Central memory CD8-positive, alpha-beta T cell (primary cell): ENCODE measurements around the gene VWA3B.

Experiments
- ATAC-seq: fragments of 150-1000 bp; cut with Tn5 transposase; replicated peaks from 2 replicates; pipeline ENCODE4 v1.10.0; 2022; ENCODE audit warnings: mild to moderate bottlenecking, moderate FRiP score, moderate number of reproducible peaks; ENCODE audit not compliant: poor library complexity, severe bottlenecking; ENCODE audit errors: extremely low read depth
- DNase-seq, 2 donors: peaks; one replicate each; pipeline ENCODE4 v3.0.0; 2021; ENCODE audit warnings: low spot score in 2 of 2
- H3K27ac Mint-ChIP-seq: one replicate; pipeline ENCODE4 v1.8.0; 2022; ENCODE audit warnings: low read depth, mild to moderate bottlenecking, moderate library complexity, mixed read lengths
- H3K27me3 Mint-ChIP-seq: one replicate; pipeline ENCODE4 v1.8.0; 2022; ENCODE audit warnings: mixed read lengths
- H3K36me3 Mint-ChIP-seq: one replicate; pipeline ENCODE4 v1.8.0; 2022; ENCODE audit warnings: mild to moderate bottlenecking, moderate library complexity, mixed read lengths; ENCODE audit not compliant: insufficient read depth
- H3K4me1 Mint-ChIP-seq: one replicate; pipeline ENCODE4 v1.8.0; 2022; ENCODE audit warnings: mixed read lengths
- H3K4me3 Mint-ChIP-seq: one replicate; pipeline ENCODE4 v1.8.0; 2022; ENCODE audit warnings: mild to moderate bottlenecking, moderate library complexity, mixed read lengths
- H3K9me3 Mint-ChIP-seq: one replicate; pipeline ENCODE4 v1.8.0; 2022; ENCODE audit warnings: mixed read lengths

VWA3B gene

DNA sequence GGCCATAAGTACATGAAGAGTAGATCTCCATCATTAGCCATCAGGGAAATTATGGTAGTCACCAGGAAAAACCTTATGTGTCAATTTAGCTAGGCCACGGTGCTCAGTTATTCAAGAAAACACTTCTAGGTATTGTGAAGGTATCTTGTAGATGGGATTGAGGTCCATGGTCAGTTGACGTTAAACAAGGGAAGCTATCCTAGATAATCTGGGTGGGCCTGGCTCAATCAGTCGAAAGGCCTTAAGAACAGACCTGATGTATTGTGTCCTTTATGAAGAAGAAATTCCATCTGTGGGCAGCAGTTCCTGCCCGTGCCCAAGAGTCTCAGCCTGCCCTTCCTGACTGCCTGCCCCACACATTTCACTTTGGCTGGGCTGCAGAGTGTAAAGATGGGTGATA, 242.6 kb downstream of the VWA3B start:
- Mint-ChIP-seq H3K27ac (no peak overlapping the region), H3K27me3 (peaks cover 27% of the 10 kb centered on the region), H3K9me3 (no peaks in the 10 kb centered on the region), H3K36me3 (no peaks in the 10 kb centered on the region), H3K4me1 (no peaks in the 10 kb centered on the region), H3K4me3 (no peak overlapping the region)
- DNase-seq, result no peak
- ATAC-seq, result no peak

DNA sequence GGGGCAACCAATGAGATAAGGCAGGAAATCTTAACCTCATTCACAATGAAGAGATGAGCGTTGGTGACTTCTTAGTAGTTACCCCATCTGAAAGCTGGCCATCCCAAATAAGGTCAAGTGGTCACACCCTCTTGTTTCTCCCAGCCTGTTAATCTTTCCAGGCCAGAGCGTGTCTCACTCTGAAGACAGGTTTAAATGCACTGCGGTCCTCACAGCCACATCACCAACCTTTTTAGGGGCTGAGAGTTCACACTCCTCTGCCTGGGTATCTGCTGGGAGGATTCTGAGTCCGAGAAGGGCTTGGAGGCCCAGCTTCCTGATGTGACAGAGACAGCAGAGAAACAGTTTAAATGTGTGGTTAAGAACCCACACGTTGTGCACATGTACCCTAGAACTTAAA, 246.0 kb downstream of the VWA3B start:
- H3K4me1 Mint-ChIP-seq, result no peaks in the 10 kb centered on the region
- no peaks in the 10 kb centered on the region for H3K9me3 Mint-ChIP-seq
- ATAC-seq (no peak), DNase-seq (no peak)
- H3K36me3 Mint-ChIP-seq, result no peaks in the 10 kb centered on the region
- peaks cover 41% of the 10 kb centered on the region for H3K27me3 Mint-ChIP-seq
- no peak overlapping the region for H3K27ac Mint-ChIP-seq
- no peak overlapping the region for H3K4me3 Mint-ChIP-seq

DNA sequence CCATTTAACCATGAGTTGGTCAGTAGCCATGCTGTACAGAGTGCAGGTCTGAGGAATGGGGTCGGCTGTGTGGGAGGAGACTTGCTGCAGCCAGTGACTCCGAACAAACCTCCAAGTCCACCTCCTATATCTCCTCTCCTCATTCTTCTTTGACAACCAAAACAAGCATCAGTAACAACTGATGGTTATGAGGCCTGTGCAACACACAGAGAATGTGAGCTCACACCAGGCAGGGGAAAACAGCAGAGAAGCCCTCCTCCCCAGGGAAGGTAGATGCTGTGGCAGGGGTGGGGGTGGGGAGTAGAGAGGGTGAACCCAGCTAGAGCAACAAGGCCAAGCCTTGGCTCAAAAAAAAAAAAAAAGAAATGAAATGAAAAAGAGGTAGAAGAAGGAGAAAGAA, 247.0 kb downstream of the VWA3B start:
- no peak for ATAC-seq
- Mint-ChIP-seq H3K4me3 (no peak overlapping the region), H3K27me3 (peaks cover 42% of the 10 kb centered on the region), H3K36me3 (no peaks in the 10 kb centered on the region), H3K9me3 (no peaks in the 10 kb centered on the region), H3K4me1 (no peaks in the 10 kb centered on the region), H3K27ac (no peak overlapping the region)
- DNase-seq, result no peak

DNA sequence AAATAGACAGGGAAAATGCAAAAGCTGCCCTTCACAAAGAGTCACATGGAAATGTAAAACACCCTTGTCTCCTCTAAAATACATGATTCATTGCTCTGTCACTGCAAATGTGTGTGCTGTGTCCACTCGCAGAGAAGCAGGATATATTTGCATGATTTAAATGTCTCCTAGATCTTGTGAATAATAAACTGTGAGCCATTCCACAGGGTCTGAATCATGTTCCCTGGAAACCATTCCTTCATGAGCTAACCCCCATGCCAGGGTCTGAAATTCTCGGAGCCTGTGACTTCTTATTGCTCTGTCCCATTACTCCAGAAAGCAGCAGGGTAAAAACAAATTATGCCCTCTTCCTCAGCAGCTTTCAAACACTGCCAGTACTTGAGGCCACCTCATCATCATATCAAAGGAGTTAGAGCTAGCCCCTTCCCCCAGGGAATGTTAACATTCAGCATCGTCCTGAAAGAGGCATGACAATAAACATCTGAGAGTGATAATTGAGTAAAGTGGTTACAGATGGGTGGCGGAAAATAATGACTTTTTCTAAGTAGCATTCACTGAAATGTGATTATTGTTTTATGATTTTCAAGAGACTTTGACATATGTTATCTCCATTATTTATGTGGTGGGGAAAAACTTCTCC, 247.6 kb downstream of the VWA3B start:
- Mint-ChIP-seq H3K27ac (no peak overlapping the region), H3K4me3 (no peak overlapping the region)

DNA sequence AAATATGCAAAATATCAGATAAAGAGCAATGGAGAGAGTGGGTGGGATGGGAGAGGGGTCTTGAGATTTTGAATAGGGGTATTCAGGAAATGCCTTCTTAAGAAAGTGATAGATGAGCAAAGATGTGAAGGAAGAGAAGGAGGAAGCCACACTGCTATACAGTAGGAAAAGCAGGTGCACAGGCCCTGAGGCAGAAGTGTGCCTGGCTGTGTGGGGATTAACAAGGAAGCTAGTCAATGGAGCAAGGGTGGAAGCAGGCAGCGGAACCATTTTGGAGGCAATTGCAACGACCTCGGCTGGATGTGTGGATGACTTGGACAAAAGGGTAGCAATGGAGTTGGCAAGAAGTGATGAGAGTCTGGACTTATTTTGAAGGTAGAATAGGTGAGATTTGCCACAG, 248.3 kb downstream of the VWA3B start:
- H3K36me3 Mint-ChIP-seq, result no peaks in the 10 kb centered on the region
- no peaks in the 10 kb centered on the region for H3K4me1 Mint-ChIP-seq
- H3K4me3 Mint-ChIP-seq, result no peak overlapping the region
- H3K27me3 Mint-ChIP-seq, result peaks cover 48% of the 10 kb centered on the region
- no peak overlapping the region for H3K27ac Mint-ChIP-seq
- DNase-seq, result no peak
- ATAC-seq, result no peak
- H3K9me3 Mint-ChIP-seq, result no peaks in the 10 kb centered on the region

More for the DNA sequence above, 247.6 kb downstream of the VWA3B start:
- ATAC-seq (no peak), DNase-seq (no peak)
- no peaks in the 10 kb centered on the region for H3K4me1 Mint-ChIP-seq
- no peaks in the 10 kb centered on the region for H3K9me3 Mint-ChIP-seq
- H3K27me3 Mint-ChIP-seq, result peaks cover 49% of the 10 kb centered on the region
- no peaks in the 10 kb centered on the region for H3K36me3 Mint-ChIP-seq

DNA sequence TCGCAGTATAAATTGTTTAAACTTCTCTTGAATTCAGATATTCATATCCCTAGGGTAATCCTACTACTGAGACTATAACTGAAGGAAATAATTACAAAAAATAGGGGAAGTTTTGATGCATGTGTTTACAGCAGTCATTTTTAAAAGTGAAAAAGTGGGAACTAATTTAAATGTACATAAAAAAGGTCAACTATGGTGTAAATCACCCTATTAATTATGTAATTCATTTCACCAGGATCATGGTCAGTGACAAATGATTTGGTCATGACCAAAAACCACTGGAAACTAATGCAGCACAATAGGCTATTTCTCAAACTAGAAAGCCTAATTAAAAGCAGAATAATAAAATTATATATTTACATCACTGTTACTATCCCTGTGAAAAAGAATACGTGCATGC, 254.3 kb downstream of the VWA3B start:
- H3K27me3 Mint-ChIP-seq, result peaks cover 55% of the 10 kb centered on the region
- H3K9me3 Mint-ChIP-seq, result no peaks in the 10 kb centered on the region

DNA sequence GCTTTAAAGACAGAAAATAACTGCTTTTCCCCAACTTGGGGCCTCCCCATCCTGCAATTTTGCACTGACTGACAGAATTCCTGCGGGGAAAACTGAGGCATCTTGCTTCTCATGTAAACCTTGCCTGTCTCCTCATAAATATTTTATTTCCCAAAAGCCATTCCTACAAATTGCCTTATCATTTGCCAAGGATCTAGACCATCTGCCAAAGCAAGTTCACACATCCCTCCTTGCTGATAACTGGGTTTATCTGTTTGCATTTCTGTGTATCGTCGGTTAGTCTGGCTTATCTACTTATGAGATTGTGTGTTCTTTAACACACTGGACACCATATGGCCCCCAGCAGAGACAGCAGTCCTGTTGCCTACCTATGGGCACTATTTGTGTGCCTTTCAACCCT, 256.3 kb downstream of the VWA3B start:
- DNase-seq (no peak), ATAC-seq (no peak)
- Mint-ChIP-seq H3K9me3 (no peaks in the 10 kb centered on the region), H3K4me3 (no peak overlapping the region), H3K4me1 (peaks cover 14% of the 10 kb centered on the region), H3K36me3 (peaks cover 4% of the 10 kb centered on the region), H3K27me3 (peaks cover 71% of the 10 kb centered on the region), H3K27ac (no peak overlapping the region)

More for the DNA sequence above, 254.3 kb downstream of the VWA3B start:
- ATAC-seq (no peak), DNase-seq (no peak)
- H3K27ac Mint-ChIP-seq, result no peak overlapping the region
- H3K4me3 Mint-ChIP-seq, result no peak overlapping the region
- peaks cover 5% of the 10 kb centered on the region for H3K4me1 Mint-ChIP-seq
- H3K36me3 Mint-ChIP-seq, result peaks cover 1% of the 10 kb centered on the region

DNA sequence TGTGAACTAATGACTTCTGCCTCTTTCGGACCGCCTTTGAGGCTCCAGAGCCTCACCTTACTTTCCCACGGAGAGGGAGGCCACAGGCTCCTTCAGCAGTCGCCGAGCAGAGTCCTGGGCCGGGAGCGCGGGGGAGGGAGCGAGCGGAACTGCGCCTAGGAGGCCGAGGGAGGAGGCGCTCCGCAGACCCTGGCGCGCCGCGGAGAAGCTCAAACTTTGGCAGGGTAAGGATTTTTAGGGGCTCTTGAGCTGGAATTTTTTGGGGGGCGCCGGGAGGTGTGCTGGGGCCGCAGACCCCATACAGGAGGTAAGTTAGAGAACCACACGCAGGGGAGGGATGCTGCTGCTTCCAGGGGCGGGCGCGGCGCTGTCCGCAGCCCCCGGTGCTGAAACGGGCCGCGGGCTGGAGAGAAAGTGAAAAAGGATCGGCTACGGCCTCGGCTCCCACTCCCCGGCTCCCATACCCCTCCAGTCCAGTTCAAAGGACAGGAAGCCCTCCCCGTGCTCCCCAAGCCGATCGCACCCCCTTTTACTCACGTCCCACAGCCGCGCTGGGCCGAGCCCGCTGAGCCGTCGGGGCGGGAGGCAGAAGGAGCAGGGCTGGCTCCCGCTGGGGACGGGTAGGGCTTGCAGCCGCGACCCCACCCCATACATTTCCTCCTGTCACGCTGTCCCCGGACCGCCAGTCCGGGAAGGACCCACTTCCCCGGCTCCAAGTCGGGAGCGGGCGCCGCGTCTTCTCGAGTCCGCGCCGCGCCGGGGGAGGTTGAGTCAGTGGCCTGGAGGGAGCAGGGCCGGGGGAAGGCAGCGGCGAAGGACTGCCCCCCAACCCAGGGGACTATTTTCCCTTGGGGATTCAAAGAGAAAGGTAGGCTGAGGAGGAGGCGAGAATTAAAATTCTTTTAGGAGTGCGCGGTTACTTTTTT, 259.6 kb downstream of the VWA3B start, which contains the start of gene CNGA3:
CNGA3 (plus strand) TSS at position 146 of the 926 bp plus-strand sequence. CDS start 23,520 bp downstream, outside the sequence.
- no peak within 1 kb of the TSS for H3K27ac Mint-ChIP-seq
- no peaks in the 10 kb centered on the region for H3K9me3 Mint-ChIP-seq
- peaks cover 17% of the 10 kb centered on the region for H3K4me1 Mint-ChIP-seq
- DNase-seq, result no peak
- ATAC-seq, result no peak
- H3K36me3 Mint-ChIP-seq, result peaks cover 4% of the 10 kb centered on the region
- no peak within 1 kb of the TSS for H3K4me3 Mint-ChIP-seq
- H3K27me3 Mint-ChIP-seq, result peaks cover 92% of the 10 kb centered on the region

DNA sequence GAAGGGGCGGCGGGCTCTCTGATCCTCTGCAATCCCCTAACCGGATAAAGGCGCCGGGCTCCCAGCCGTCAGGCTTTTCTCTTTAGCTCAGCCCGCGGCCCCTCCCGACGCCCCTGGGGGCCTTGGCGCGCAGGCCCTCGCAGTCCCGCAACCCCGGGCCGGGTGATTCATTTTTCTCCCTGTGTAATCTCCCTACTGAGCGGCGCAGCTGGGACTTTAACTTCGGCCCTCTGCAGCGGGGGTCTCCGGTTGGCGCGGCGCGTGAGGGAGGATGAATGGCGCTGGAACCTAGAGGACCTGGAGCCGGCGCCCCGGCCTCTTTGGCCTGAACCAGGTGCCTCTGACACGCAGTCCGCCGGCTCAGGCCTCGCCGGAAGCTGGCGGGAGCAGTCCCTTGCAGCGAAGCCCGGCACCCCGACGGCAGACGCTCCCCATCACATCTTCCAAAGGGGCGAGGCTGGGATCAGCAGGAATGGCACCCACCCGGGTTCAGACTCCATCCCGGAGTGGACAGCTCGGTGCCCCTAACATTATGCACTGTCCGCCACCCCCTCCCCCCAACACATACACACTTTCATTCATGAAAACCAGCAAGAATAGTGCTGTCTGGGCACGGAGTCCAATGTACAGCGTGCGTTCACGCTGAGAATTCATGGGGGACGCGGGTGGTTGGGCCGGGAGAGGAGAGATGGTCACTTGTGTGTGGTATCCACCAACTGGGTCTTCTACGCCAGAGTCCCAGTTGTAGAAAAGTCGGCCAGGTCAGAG, 260.5 kb downstream of the VWA3B start:
- DNase-seq, result no peak
- H3K27me3 Mint-ChIP-seq, result peaks cover 94% of the 10 kb centered on the region
- no peak overlapping the region for H3K27ac Mint-ChIP-seq
- no peaks in the 10 kb centered on the region for H3K9me3 Mint-ChIP-seq
- no peak for ATAC-seq
- peaks cover 17% of the 10 kb centered on the region for H3K4me1 Mint-ChIP-seq
- H3K4me3 Mint-ChIP-seq, result no peak overlapping the region
- H3K36me3 Mint-ChIP-seq, result peaks cover 4% of the 10 kb centered on the region

DNA sequence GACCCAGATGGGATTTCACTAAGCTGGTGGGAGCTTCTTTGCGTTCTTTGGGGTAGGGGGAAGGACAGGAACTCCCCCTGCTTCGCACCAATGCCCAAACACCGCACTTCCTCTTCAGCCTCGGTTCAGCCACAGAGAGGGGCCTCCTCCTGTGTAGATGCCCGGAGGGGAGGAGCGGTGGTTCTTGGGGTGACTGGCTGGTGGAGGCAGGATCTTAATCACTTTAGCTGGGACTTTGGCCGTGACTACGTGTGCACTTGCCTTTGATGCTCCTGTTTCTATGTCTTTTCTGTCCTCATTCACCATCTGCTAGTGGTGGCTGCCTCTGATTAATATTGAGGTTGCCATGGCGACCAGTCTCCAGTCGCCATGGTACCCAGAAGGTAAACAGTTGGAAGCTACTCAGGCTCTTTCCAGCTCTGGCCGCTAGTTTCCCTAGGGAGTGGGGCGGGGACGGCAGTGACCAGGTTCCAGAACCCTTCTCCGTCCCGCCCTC, 261.1 kb downstream of the VWA3B start:
- ATAC-seq (peak; percentile 10), DNase-seq (no peak)
- H3K9me3 Mint-ChIP-seq, result no peaks in the 10 kb centered on the region
- peaks cover 88% of the 10 kb centered on the region for H3K27me3 Mint-ChIP-seq
- peaks cover 4% of the 10 kb centered on the region for H3K36me3 Mint-ChIP-seq
- no peak overlapping the region for H3K27ac Mint-ChIP-seq
- H3K4me1 Mint-ChIP-seq, result peaks cover 17% of the 10 kb centered on the region
- no peak overlapping the region for H3K4me3 Mint-ChIP-seq

DNA sequence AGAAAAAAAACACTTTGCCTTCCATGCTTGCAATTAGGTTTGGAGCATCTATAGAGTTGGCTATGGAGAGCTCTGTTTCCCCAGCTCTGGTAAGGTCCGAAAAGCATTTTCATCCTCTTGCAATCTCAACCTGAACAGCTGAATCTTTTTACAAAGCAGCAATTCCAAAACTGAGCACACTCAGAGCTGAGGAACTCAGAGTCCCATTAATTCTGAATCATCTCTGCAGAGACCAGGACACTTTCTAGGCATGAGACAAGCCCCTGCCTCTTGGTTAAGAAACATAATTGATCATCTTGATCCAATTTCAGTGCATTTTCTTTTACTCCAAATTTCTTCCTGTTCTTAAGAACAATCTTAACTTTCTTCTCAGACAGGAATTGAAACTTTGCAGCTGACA, 263.4 kb downstream of the VWA3B start:
- Mint-ChIP-seq H3K4me3 (no peak overlapping the region), H3K9me3 (no peaks in the 10 kb centered on the region), H3K27ac (no peak overlapping the region), H3K36me3 (peaks cover 4% of the 10 kb centered on the region), H3K4me1 (peaks cover 17% of the 10 kb centered on the region), H3K27me3 (peaks cover 65% of the 10 kb centered on the region)
- DNase-seq, result no peak
- ATAC-seq, result no peak

DNA sequence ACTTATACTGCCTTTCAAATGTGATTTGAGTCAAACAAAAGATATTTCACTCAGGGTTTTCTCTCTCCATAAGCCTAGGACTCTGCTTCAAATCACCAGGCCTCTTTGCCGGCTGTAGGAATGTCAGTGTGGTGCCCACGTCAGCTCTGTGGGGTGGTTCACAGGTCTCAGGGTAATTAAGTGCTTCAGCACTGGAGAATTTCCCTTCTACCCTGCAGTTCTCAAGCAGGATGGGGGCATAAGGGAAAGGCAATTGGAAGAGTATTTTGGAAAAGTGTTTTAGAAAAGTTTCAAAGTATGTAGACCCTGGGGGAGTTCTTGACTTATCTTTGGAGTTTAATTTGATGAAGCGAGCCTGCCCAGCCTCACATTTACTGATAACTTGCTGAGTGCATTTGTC, 268.9 kb downstream of the VWA3B start:
- ATAC-seq, result no peak
- H3K36me3 Mint-ChIP-seq, result no peaks in the 10 kb centered on the region
- peaks cover 42% of the 10 kb centered on the region for H3K27me3 Mint-ChIP-seq
- H3K4me3 Mint-ChIP-seq, result no peak overlapping the region
- DNase-seq, result no peak
- no peaks in the 10 kb centered on the region for H3K4me1 Mint-ChIP-seq
- H3K27ac Mint-ChIP-seq, result no peak overlapping the region
- no peaks in the 10 kb centered on the region for H3K9me3 Mint-ChIP-seq
